ENCODE data around the gene BEND5.

BEND5 gene

GRCh38 chr1:48684381-48684780, 92.3 kb downstream of the BEND5 start:
- peaks cover 15% of the 10 kb centered on the region for H3K27me3 Mint-ChIP-seq
- no peaks in the 10 kb centered on the region for H3K4me1 Mint-ChIP-seq
- ATAC-seq: no peak

GRCh38 chr1:48683839-48684238, 92.9 kb downstream of the BEND5 start:
- no peaks in the 10 kb centered on the region for H3K9me3 Mint-ChIP-seq
- H3K27me3 Mint-ChIP-seq: peaks cover 15% of the 10 kb centered on the region
- H3K4me3 Mint-ChIP-seq: no peak overlapping the region
- peaks cover 2% of the 10 kb centered on the region for H3K4me1 Mint-ChIP-seq
- no peak overlapping the region for H3K27ac Mint-ChIP-seq
- ATAC-seq: no peak
- DNase-seq: no peak

More at GRCh38 chr1:48684381-48684780, 92.3 kb downstream of the BEND5 start:
- no peak for DNase-seq
- Mint-ChIP-seq H3K27ac (no peak overlapping the region), H3K9me3 (no peaks in the 10 kb centered on the region), H3K4me3 (no peak overlapping the region)

- no peak overlapping the region for H3K27ac Mint-ChIP-seq
- no peak for ATAC-seq
These were observed 95.0 kb downstream of the BEND5 start for GRCh38 chr1:48681476-48682305.

DNA sequence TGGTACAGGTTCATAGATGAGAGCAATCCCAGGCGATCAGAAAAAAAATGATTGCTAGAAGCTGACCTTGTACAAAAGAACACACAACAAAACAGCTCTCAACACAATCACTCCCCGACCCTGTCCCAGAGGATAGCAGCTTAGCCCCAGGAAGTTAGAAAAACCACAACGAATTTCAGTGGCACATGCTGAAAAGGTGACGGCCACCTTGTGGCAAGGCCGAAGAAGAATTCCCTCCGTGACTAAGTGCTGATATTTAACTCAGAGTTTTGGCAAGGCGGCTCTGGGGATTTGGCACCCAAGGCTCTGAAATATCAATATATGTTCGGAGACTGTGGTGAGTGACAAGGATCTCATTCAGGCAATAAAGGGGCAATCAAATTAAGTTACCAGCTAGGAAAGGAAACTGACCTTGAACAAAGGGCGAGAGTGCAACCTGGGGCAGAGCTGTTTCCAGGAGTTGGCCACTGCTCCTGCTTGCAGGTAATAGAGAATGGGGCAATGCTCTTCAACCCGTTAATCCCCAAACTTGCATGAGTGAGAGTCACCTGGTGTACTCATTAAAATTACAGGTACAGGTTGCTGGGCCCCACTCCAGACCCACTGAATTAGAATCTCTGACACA, 96.2 kb downstream of the BEND5 start:
- ATAC-seq: no peak
- no peaks in the 10 kb centered on the region for H3K9me3 Mint-ChIP-seq
- peaks cover 23% of the 10 kb centered on the region for H3K27me3 Mint-ChIP-seq
- peaks cover 12% of the 10 kb centered on the region for H3K4me1 Mint-ChIP-seq
- DNase-seq: no peak
- no peak overlapping the region for H3K27ac Mint-ChIP-seq
- no peak overlapping the region for H3K4me3 Mint-ChIP-seq

More at GRCh38 chr1:48681476-48682305, 95.0 kb downstream of the BEND5 start:
- no peak overlapping the region for H3K4me3 Mint-ChIP-seq
- H3K4me1 Mint-ChIP-seq: peaks cover 12% of the 10 kb centered on the region
- peaks cover 23% of the 10 kb centered on the region for H3K27me3 Mint-ChIP-seq
- H3K9me3 Mint-ChIP-seq: no peaks in the 10 kb centered on the region
- DNase-seq: no peak

- Mint-ChIP-seq H3K4me1 (peaks cover 12% of the 10 kb centered on the region), H3K27me3 (peaks cover 29% of the 10 kb centered on the region), H3K4me3 (no peak overlapping the region), H3K9me3 (no peaks in the 10 kb centered on the region), H3K27ac (no peak overlapping the region)
- ATAC-seq: no peak
- DNase-seq: no peak
These were observed 96.8 kb downstream of the BEND5 start for GRCh38 chr1:48679859-48680258.

DNA sequence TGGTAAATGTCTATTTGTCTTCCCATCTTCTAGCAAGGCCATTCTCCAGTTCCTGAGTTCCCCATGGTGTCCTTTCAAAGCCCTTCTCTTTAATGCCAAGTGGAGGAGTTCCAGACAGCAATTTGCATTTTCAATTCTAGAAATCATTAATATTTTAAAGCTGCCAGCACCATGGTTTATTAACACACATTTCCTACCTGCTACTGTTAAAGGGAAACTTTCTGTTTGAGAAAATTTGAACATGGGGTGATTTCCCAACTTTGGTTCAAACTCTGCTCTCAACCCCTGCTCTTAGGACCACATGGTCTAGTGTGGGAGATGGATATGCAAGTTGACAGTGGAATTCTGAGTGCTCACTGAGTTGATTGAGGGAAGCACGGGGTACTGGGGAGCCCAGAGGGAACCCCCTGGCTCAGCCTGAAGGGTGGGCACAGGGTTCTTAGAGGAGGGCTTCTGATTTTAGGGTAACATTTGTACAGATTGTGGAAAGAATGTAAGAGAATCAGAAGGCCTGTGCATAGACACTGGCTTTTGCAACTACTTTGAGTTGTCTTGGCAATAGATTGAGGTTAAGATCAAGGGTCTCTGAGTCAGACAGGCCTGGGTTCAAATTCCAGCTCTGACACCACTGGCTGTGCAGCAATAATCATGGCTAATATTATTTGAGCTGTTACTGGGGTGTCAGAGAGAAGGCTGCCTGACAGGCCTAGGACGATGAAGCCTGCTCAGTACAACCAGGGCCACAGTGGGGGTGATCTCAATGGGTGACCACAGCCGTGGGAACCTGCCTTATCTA, 97.8 kb downstream of the BEND5 start:
- Mint-ChIP-seq H3K4me3 (no peak overlapping the region), H3K4me1 (peaks cover 12% of the 10 kb centered on the region), H3K27ac (no peak overlapping the region), H3K9me3 (no peaks in the 10 kb centered on the region), H3K27me3 (peaks cover 35% of the 10 kb centered on the region)
- ATAC-seq: no peak
- no peak for DNase-seq

Data from stimulated activated naive CD8-positive, alpha-beta T cell treated with anti-CD3 and anti-CD28 coated beads, Interleukin-15, amount 100 ng/mL, for 72 hours (primary cell).